Measurements from ENCODE around the gene MARK2.
"Not testable (repeated sequence)": the region's sequence is repeated elsewhere in the genome, so short reads cannot be mapped to it uniquely, and the experiment has no call there.

The MARK2 gene

GRCh38 chr11:63853476-63853875, 14.6 kb downstream of the MARK2 start:
- DNase-seq (ENCODE audit: low read depth, low spot score) = no peak

- no peak for DNase-seq (ENCODE audit: low read depth, low spot score)
Measured at GRCh38 chr11:63854696-63855095, 15.8 kb downstream of the MARK2 start.

- DNase-seq (ENCODE audit: low read depth, low spot score) = no peak
Measured at GRCh38 chr11:63855975-63856374, 17.1 kb downstream of the MARK2 start.

- DNase-seq (ENCODE audit: low read depth, low spot score) = no peak
Measured at GRCh38 chr11:63858628-63859550, 20.0 kb downstream of the MARK2 start.

GRCh38 chr11:63862923-63863322, 24.0 kb downstream of the MARK2 start:
- DNase-seq (ENCODE audit: low read depth, low spot score) = no peak

- DNase-seq (ENCODE audit: low read depth, low spot score) = not testable (repeated sequence)
Measured at GRCh38 chr11:63863620-63864019, 24.7 kb downstream of the MARK2 start.

- DNase-seq (ENCODE audit: low read depth, low spot score) = no peak
Measured at GRCh38 chr11:63866211-63866610, 27.3 kb downstream of the MARK2 start.

GRCh38 chr11:63867511-63867910, 28.6 kb downstream of the MARK2 start:
- DNase-seq (ENCODE audit: low read depth, low spot score) = no peak

- DNase-seq (ENCODE audit: low read depth, low spot score) = no peak
Measured at GRCh38 chr11:63868399-63869064, 29.6 kb downstream of the MARK2 start.

- DNase-seq (ENCODE audit: low read depth, low spot score) = no peak
Measured at GRCh38 chr11:63869171-63869591, 30.3 kb downstream of the MARK2 start.

GRCh38 chr11:63869683-63870082, 30.8 kb downstream of the MARK2 start:
- no peak for DNase-seq (ENCODE audit: low read depth, low spot score)

- no peak for DNase-seq (ENCODE audit: low read depth, low spot score)
Measured at GRCh38 chr11:63870351-63871140, 31.6 kb downstream of the MARK2 start.

- no peak for DNase-seq (ENCODE audit: low read depth, low spot score)
Measured at GRCh38 chr11:63871962-63872799, 33.3 kb downstream of the MARK2 start.

GRCh38 chr11:63872800-63873197, 33.9 kb downstream of the MARK2 start:
- no peak for DNase-seq (ENCODE audit: low read depth, low spot score)

- no peak for DNase-seq (ENCODE audit: low read depth, low spot score)
Measured at GRCh38 chr11:63873311-63873710, 34.4 kb downstream of the MARK2 start.

- no peak for DNase-seq (ENCODE audit: low read depth, low spot score)
Measured at GRCh38 chr11:63874511-63874910, 35.6 kb downstream of the MARK2 start.

GRCh38 chr11:63875506-63876065, 36.7 kb downstream of the MARK2 start:
- DNase-seq (ENCODE audit: low read depth, low spot score) = no peak

- no peak for DNase-seq (ENCODE audit: low read depth, low spot score)
Measured at GRCh38 chr11:63876616-63877015, 37.7 kb downstream of the MARK2 start.

- no peak for DNase-seq (ENCODE audit: low read depth, low spot score)
Measured at GRCh38 chr11:63877658-63878241, 38.8 kb downstream of the MARK2 start.

GRCh38 chr11:63879598-63880402, 40.9 kb downstream of the MARK2 start:
- DNase-seq (ENCODE audit: low read depth, low spot score) = no peak
